ENCODE results near the gene FOXP4. TPM values are rescaled to one million over a fixed set of nuclear protein-coding genes. Genes with fewer than 3 reads are reported as not detected.

FOXP4 gene
- total and polyA plus RNA-seq, 7 donors = 4.1 to 19.5 (median 12.7) TPM

DNA sequence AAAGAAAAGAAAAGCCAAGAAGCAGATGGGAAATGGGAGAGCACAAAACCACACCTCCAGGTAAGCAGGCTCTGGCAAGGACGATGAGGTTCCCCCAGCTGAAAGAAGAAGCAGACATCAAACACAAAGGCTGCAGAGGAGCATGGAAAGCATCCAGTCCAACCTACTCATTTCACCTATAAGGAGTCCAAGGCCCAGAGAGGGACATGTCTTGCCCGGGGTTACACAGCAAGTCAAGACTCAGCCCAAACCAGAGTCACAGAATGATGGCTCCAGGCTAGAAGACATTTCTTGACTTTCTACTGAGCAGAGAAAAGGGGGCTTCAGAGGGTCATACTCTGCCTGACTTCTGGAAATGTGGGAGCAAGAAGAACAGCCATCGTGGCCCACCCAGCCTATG lies 45.6 kb upstream of the FOXP4 start:
- Histone ChIP-seq H3K27me3 (no peaks in the 10 kb centered on the region), H3K27ac (no peak overlapping the region), H3K4me3 (no peak overlapping the region), H3K36me3 (no peaks in the 10 kb centered on the region), H3K4me1 (peaks cover 0 to 28% (median 21%) of the 10 kb centered on the region in 4 donors), H3K9me3 (no peaks in the 10 kb centered on the region)
- no peak for TF ChIP-seq EP300 (IDR thresholded peaks at IDR 0.05)
- TF ChIP-seq, protein P1, sequence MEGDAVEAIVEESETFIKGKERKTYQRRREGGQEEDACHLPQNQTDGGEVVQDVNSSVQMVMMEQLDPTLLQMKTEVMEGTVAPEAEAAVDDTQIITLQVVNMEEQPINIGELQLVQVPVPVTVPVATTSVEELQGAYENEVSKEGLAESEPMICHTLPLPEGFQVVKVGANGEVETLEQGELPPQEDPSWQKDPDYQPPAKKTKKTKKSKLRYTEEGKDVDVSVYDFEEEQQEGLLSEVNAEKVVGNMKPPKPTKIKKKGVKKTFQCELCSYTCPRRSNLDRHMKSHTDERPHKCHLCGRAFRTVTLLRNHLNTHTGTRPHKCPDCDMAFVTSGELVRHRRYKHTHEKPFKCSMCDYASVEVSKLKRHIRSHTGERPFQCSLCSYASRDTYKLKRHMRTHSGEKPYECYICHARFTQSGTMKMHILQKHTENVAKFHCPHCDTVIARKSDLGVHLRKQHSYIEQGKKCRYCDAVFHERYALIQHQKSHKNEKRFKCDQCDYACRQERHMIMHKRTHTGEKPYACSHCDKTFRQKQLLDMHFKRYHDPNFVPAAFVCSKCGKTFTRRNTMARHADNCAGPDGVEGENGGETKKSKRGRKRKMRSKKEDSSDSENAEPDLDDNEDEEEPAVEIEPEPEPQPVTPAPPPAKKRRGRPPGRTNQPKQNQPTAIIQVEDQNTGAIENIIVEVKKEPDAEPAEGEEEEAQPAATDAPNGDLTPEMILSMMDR (IDR thresholded peaks at IDR 0.05) = no peak
- no peak for TF ChIP-seq POLR2A (IDR thresholded peaks at IDR 0.05)
- 60 to 71% methylated on average over 3 of the region's 3 CpGs for WGBS, 2 donors
- intact Hi-C loops (cut with DNase I) = no loop called here
- no peak for DNase-seq

DNA sequence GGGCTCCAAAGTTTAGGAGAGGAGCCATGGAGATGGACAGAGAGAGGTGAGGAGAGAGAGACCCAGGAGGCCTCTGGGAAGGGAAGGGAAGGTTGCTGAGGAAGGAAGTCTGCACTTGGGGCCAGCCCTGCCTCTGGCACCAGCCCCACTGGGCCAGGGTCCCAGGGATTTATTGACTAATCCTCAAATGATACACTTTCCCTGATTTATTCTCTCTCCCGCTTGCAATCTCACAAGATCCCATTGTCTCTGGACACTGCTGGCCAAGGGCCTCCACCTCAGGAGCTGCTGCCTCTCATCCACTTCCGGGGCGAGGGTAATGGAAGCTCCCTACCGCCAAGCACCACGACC lies 43.6 kb upstream of the FOXP4 start:
- no peak for DNase-seq
- Histone ChIP-seq H3K27ac (peak overlapping the region in 3 of 4 donors; percentile 25 to 91 (median 75)), H3K36me3 (no peaks in the 10 kb centered on the region), H3K4me3 (no peak overlapping the region), H3K9me3 (no peaks in the 10 kb centered on the region), H3K4me1 (peaks cover 0 to 41% (median 28%) of the 10 kb centered on the region in 4 donors), H3K27me3 (no peaks in the 10 kb centered on the region)
- intact Hi-C loops (cut with DNase I) = no loop called here
- TF ChIP-seq POLR2A (IDR thresholded peaks at IDR 0.05) (no peak), EP300 (IDR thresholded peaks at IDR 0.05) (no peak), POLR2AphosphoS5 (IDR thresholded peaks at IDR 0.05) (no peak)
- TF ChIP-seq, protein P1 (IDR thresholded peaks at IDR 0.05) = no peak
- WGBS, 2 donors = 61 to 78% methylated on average over 5 of the region's 5 CpGs

DNA sequence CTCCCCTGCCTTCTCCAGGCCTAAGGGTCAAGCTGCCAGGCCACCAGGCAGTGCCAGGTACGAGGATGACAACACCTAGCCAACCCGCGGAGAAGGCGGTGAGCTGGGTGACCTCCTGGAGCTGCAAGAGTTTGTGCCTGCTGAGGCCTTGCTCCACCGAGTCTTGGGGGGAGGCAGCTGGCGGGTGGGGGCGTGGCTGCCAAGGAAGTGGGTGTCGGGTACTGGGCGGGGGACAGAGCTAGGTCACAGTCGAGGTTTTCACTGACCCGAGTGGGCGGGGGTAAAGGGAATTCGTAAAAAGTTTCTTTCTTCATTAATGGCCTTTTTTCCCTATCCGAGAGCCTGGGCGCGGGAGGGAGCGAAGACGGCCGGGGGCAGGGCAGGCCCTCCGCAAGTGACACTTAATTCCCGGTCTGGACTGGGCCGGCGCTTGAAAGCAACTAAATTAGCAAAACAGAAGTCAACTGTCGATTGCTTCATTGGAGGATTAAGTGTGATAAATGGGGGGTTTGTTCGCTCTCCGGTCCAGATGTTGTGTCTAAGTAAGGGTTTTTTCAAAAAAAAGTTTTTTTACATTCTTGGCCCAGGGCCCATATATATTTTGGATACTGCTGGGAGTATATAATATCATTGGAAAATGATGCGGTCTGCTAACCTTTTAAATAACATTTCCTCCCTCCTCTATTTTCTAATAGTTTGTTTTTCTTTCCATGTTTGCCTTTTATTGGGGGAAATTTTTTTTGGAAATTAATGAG lies 43.1 kb upstream of the FOXP4 start:
- intact Hi-C loops (cut with DNase I) = no loop called here
- peak; percentile 71 for DNase-seq
- H3K4me1 ChIP-seq = peaks cover 0 to 41% (median 28%) of the 10 kb centered on the region in 4 donors
- no peaks in the 10 kb centered on the region for H3K36me3 ChIP-seq
- no peak for TF ChIP-seq POLR2A (IDR thresholded peaks at IDR 0.05)
- no peak for TF ChIP-seq EP300 (IDR thresholded peaks at IDR 0.05)
- 46 to 64% methylated on average over 27 of the region's 27 CpGs for WGBS, 2 donors
- no peaks in the 10 kb centered on the region for H3K9me3 ChIP-seq
- H3K27ac ChIP-seq = peak overlapping the region in 3 of 4 donors; percentile 25 to 91 (median 75)
- H3K27me3 ChIP-seq = no peaks in the 10 kb centered on the region
- H3K4me3 ChIP-seq = peak overlapping the region in 2 of 4 donors; percentile 38 to 49

DNA sequence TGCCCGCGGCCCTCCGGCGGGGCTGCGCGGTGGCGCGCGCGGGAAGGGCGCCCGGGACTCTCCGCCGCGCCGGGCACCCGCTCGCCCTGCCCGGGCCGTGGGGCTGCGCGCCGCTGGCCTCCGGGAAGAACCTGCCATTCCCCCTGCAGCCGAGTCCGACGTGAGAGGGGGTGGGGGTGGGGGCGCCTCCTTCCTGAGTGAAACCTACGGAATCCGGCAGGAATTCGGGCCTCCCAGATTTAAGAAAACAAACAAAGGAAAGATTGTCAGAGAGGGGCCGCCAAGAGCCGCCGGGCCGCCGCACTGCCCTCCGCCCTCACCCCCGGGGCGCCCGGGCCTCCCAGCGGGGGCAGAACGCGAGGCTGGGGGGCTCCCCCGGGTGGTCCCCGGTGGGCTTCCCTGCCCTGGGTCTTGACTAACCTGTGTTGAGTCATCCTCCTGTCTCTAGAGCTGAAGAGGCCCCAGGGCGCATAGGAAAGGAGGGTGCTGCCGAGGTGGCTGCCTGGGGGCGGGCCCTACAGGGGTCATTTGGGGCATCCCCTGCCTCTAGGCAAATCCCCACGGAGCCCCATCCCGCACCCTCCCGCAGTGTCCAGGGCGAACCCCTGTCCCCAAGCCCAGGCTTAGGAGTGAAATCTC lies 42.2 kb upstream of the FOXP4 start:
- Histone ChIP-seq H3K9me3 (no peaks in the 10 kb centered on the region), H3K4me3 (peak overlapping the region; percentile 21 to 49 (median 38)), H3K27ac (peak overlapping the region; percentile 73 to 91 (median 76)), H3K36me3 (no peaks in the 10 kb centered on the region), H3K4me1 (peaks cover 0 to 41% (median 28%) of the 10 kb centered on the region in 4 donors), H3K27me3 (no peaks in the 10 kb centered on the region)
- TF ChIP-seq POLR2AphosphoS5 (IDR thresholded peaks at IDR 0.05) = no peak
- TF ChIP-seq, protein P1 (IDR thresholded peaks at IDR 0.05) = no peak
- no peak for TF ChIP-seq EP300 (IDR thresholded peaks at IDR 0.05)
- no peak for TF ChIP-seq POLR2A (IDR thresholded peaks at IDR 0.05)
- no peak for DNase-seq
- 1 to 2% methylated on average over 52 of the region's 52 CpGs for WGBS, 2 donors
- intact Hi-C loops (cut with DNase I) = loop anchor here (1.0 to 2.0 kb wide), 2 partner anchors 53 to 78 kb away; no protein-coding TSS in a partner anchor

DNA sequence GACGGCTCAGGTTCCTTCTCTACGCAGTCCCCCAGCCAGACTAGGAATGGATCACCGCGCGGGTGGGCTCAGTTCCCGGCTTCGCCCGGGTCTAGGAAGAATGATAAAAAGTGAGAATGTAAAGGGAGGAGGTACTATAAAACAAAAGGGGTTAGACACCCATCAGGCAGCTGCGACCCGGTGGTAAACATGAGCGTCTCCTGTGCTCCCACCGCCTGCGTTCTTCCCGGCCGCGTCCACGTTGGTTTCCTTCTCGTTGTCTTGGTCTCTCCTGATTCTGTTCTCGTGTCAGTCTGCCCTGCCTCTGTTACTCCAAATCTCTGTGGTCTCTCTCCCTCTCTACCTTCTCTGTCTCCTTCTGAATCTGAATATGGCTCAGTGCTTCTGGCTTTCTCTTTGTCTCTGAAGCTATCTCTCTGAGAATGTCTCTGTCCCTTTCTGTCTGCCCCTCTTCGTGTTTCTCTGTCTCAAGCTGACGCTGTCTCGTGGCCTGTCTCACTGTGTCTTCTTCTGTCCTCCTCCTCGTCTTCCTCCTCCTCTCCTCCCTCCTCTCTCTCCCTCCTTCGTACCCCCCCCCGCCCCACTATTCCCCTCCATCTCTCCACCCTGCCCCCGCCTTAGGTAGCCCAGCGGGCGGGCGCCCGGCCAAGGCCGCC lies 41.6 kb upstream of the FOXP4 start:
- Histone ChIP-seq H3K27ac (peak overlapping the region; percentile 73 to 91 (median 76)), H3K4me1 (peaks cover 0 to 47% (median 31%) of the 10 kb centered on the region in 4 donors), H3K9me3 (no peaks in the 10 kb centered on the region), H3K27me3 (no peaks in the 10 kb centered on the region), H3K36me3 (no peaks in the 10 kb centered on the region), H3K4me3 (peak overlapping the region; percentile 14 to 49 (median 38))
- DNase-seq = no peak
- 2 to 7% methylated on average over 31 of the region's 31 CpGs for WGBS, 2 donors
- no peak for TF ChIP-seq EP300 (IDR thresholded peaks at IDR 0.05)
- intact Hi-C loops (cut with DNase I) = loop anchor here (1.0 to 5.0 kb wide), 4 partner anchors 42 to 78 kb away; partner anchors contain the start of gene FOXP4

All from sigmoid colon (tissue), 7 donors.